Breast epithelium (tissue), 4 donors: ENCODE data around the gene TAGLN. TPM values are rescaled to one million over a fixed set of nuclear protein-coding genes. Genes with fewer than 3 reads are reported as not detected.

Source experiments
- DNase-seq, 2 donors: peaks; one replicate each; pipeline ENCODE4 v3.0.0-alpha.2; 2019; ENCODE audit warnings: low spot score in 2 of 2
- H3K27ac ChIP-seq, 2 donors: fragments of 200-600 bp; sonication (generic) in 1 of 2; one replicate each; pipeline ENCODE4 v1.5.1; 2016 to 2019; ENCODE audit warnings: mild to moderate bottlenecking in 1 of 2
- H3K27me3 ChIP-seq, 2 donors: fragments of 200-600 bp; sonication (generic) in 1 of 2; one replicate each; pipeline versions ENCODE4 v1.5.1 to v1.6.0; 2017 to 2019; ENCODE audit warnings: control low read depth in 1 of 2, mild to moderate bottlenecking in 1 of 2
- H3K36me3 ChIP-seq: fragments of 200-600 bp; one replicate; pipeline ENCODE4 v1.5.1; 2019
- H3K4me1 ChIP-seq, 2 donors: fragments of 200-600 bp; sonication (generic); one replicate each; pipeline ENCODE4 v1.5.1; 2016 to 2019; ENCODE audit warnings: control low read depth in 1 of 2
- H3K4me3 ChIP-seq, 3 donors: fragments of 200-600 bp; sonication (generic); 1 replicate in 2 of 3; 2 replicates in 1 of 3; pipeline ENCODE4 v1.5.1; 2016 to 2019; ENCODE audit warnings: mild to moderate bottlenecking in 3 of 3, moderate library complexity in 2 of 3
- H3K9me3 ChIP-seq, 2 donors: fragments of 200-600 bp; sonication (generic) in 1 of 2; one replicate each; pipeline ENCODE4 v1.5.1; 2016 to 2019; ENCODE audit warnings: control low read depth in 1 of 2
- CTCF ChIP-seq, 3 donors: fragments of 450-650 bp; IDR thresholded peaks; one replicate each; pipeline ENCODE4 v1.5.1; 2016 to 2017; ENCODE audit warnings: antibody characterized with exemption in 3 of 3, mild to moderate bottlenecking in 3 of 3, moderate library complexity in 3 of 3
- POLR2A ChIP-seq: fragments of 450-650 bp; IDR thresholded peaks from one replicate; pipeline ENCODE4 v1.6.1; 2016; ENCODE audit warnings: antibody characterized with exemption, mild to moderate bottlenecking, moderate library complexity
- POLR2AphosphoS5 ChIP-seq, 3 donors: sonication (generic); formaldehyde crosslinking; IDR thresholded peaks; one replicate each; pipeline ENCODE4 v1.6.1; 2017; ENCODE audit warnings: antibody characterized with exemption in 3 of 3
- intact Hi-C: fragments of 100-400 bp; cut with DNase I; formaldehyde crosslinking; loops from one replicate; pipeline ENCODE4 v1.15.1; 2023; ENCODE audit warnings: low total_unique reads
- total RNA-seq, 3 donors: library from RNA; depleted of rRNA; stranded (reverse); fragments of >200 nt; gene quantifications; one replicate each; pipeline ENCODE4 v1.1.0, GENCODE V29; 2016

The TAGLN gene
- total RNA-seq, 3 donors from 2014 or later, result 602 to 1,663 (median 1,380) TPM

GRCh38 chr11:117187007-117187406 is 12.2 kb upstream of the TAGLN start:
- Histone ChIP-seq H3K4me3 (no peak overlapping the region), H3K27me3 (no peaks in the 10 kb centered on the region), H3K27ac (peak overlapping the region in 1 of 2 donors; percentile 34), H3K9me3 (no peaks in the 10 kb centered on the region), H3K36me3 (no peaks in the 10 kb centered on the region), H3K4me1 (no peaks in the 10 kb centered on the region)
- TF ChIP-seq POLR2AphosphoS5 (IDR thresholded peaks at IDR 0.05) (no peak), POLR2A (no peak), CTCF (IDR thresholded peaks at IDR 0.05) (no peak)
- intact Hi-C loops, result no loop called here
- DNase-seq, result peak; percentile 20 to 22

DNA sequence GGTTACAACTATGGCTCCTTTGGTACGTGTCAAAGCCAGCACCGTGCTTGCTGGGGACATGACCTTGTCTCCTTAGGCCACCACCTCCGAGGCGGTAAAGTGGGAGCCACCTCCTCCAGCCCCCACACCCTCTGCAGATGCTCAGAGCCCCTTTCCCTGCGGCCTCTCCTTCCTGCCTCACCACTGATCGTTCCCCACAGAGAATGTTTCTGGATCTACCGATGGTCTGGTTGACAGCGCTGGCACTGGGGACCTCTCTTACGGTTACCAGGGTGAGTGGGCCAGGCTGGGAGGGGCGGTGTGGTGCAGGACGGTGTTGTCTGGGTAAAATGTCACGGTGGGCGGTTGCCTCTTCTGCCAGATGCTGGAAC is 11.8 kb upstream of the TAGLN start:
- Histone ChIP-seq H3K4me1 (no peaks in the 10 kb centered on the region), H3K27ac (peak overlapping the region in 1 of 2 donors; percentile 34), H3K27me3 (no peaks in the 10 kb centered on the region), H3K9me3 (no peaks in the 10 kb centered on the region), H3K4me3 (no peak overlapping the region), H3K36me3 (no peaks in the 10 kb centered on the region)
- intact Hi-C loops, result no loop called here
- TF ChIP-seq POLR2A (no peak), CTCF (IDR thresholded peaks at IDR 0.05) (no peak), POLR2AphosphoS5 (IDR thresholded peaks at IDR 0.05) (no peak)
- DNase-seq, result peak; percentile 14 to 25

GRCh38 chr11:117187799-117188481 is 11.2 kb upstream of the TAGLN start:
- Histone ChIP-seq H3K27ac (no peak overlapping the region), H3K4me1 (no peaks in the 10 kb centered on the region), H3K4me3 (no peak overlapping the region), H3K27me3 (no peaks in the 10 kb centered on the region), H3K36me3 (no peaks in the 10 kb centered on the region), H3K9me3 (no peaks in the 10 kb centered on the region)
- intact Hi-C loops, result no loop called here
- peak in 1 of 2 donors; percentile 43 for DNase-seq
- TF ChIP-seq POLR2A, result no peak
- TF ChIP-seq CTCF (IDR thresholded peaks at IDR 0.05), result no peak
- no peak for TF ChIP-seq POLR2AphosphoS5 (IDR thresholded peaks at IDR 0.05)

DNA sequence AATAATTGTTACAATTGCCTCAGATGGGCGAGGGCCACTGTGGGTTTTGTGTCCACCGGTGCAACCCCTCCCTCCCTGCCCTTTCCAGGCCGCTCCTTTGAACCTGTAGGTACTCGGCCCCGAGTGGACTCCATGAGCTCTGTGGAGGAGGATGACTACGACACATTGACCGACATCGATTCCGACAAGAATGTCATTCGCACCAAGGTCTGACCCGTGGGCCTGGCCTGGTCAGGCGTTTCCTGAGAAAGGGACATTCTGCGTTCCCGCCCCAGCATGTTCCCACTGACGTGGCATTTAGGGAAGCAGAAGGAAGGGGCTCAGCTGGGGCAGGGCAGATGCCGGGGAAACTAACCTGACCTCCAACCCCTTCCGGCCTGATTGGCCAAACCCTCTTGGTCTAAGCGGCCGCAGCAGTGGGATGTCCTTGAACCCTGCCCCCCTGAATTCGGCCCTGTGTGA is 10.5 kb upstream of the TAGLN start:
- Histone ChIP-seq H3K36me3 (no peaks in the 10 kb centered on the region), H3K27ac (no peak overlapping the region), H3K4me1 (no peaks in the 10 kb centered on the region), H3K9me3 (no peaks in the 10 kb centered on the region), H3K27me3 (no peaks in the 10 kb centered on the region), H3K4me3 (no peak overlapping the region)
- intact Hi-C loops, result no loop called here
- peak in 1 of 2 donors; percentile 36 for DNase-seq
- TF ChIP-seq POLR2A (no peak), POLR2AphosphoS5 (IDR thresholded peaks at IDR 0.05) (no peak)

GRCh38 chr11:117189191-117189940 is 9.8 kb upstream of the TAGLN start:
- TF ChIP-seq POLR2AphosphoS5 (IDR thresholded peaks at IDR 0.05), result no peak
- no peak for TF ChIP-seq POLR2A
- no peak for TF ChIP-seq CTCF (IDR thresholded peaks at IDR 0.05)
- Histone ChIP-seq H3K36me3 (no peaks in the 10 kb centered on the region), H3K4me1 (no peaks in the 10 kb centered on the region), H3K9me3 (no peaks in the 10 kb centered on the region), H3K27ac (no peak overlapping the region), H3K4me3 (no peak overlapping the region), H3K27me3 (no peaks in the 10 kb centered on the region)
- intact Hi-C loops, result no loop called here
- peak in 1 of 2 donors; percentile 44 for DNase-seq
